ENCODE data around the gene MMP17. TPM values are rescaled to one million over a fixed set of nuclear protein-coding genes. Genes with fewer than 3 reads are reported as not detected.

Gene MMP17
- total RNA-seq, 2 experiments from 2014 or later = 0.17 to 0.27 TPM

DNA sequence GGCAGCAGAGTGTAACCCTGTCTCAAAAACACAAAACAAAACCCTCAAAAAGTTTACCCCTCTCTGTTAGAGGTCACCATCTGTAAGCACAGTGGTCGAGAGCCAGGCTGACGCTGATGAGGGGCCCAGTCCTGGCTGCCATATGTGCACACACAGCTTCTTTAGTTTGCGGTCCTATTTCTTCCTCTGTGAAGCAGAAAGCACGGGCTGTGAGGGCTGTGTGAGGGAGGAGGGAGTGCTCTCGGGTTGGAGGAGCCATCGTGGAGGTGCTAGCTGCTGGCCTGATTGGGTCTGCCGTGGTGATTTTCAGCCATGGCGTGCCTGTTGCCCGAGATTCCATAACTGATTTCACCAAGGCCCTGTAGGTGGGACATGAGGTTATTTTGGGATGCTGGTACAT is 69.7 kb downstream of the MMP17 start:
- Histone ChIP-seq H3K9me3 (ENCODE audit: control insufficient read depth in 1 of 2, insufficient read depth in 1 of 2, low read length in 2 of 2) (no peaks in the 10 kb centered on the region), H3K27me3 (ENCODE audit: control insufficient read depth in 1 of 2, insufficient read depth in 2 of 2, low read length in 2 of 2) (no peaks in the 10 kb centered on the region), H3K4me1 (ENCODE audit: insufficient read depth, low read length) (peaks cover 31% of the 10 kb centered on the region), H3K27ac (ENCODE audit: low read depth in 1 of 2, low read length in 2 of 2) (no peak overlapping the region), H3K36me3 (ENCODE audit: insufficient read depth, low read length) (no peaks in the 10 kb centered on the region), H3K4me3 (ENCODE audit: low read length) (no peak overlapping the region)
- TF ChIP-seq, protein P1, sequence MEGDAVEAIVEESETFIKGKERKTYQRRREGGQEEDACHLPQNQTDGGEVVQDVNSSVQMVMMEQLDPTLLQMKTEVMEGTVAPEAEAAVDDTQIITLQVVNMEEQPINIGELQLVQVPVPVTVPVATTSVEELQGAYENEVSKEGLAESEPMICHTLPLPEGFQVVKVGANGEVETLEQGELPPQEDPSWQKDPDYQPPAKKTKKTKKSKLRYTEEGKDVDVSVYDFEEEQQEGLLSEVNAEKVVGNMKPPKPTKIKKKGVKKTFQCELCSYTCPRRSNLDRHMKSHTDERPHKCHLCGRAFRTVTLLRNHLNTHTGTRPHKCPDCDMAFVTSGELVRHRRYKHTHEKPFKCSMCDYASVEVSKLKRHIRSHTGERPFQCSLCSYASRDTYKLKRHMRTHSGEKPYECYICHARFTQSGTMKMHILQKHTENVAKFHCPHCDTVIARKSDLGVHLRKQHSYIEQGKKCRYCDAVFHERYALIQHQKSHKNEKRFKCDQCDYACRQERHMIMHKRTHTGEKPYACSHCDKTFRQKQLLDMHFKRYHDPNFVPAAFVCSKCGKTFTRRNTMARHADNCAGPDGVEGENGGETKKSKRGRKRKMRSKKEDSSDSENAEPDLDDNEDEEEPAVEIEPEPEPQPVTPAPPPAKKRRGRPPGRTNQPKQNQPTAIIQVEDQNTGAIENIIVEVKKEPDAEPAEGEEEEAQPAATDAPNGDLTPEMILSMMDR (IDR thresholded peaks at IDR 0.05) = no peak
- Mint-ChIP-seq H3K27me3 (no peaks in the 10 kb centered on the region), H3K9me3 (no peaks in the 10 kb centered on the region), H3K36me3 (ENCODE audit: low read depth) (peaks cover 9% of the 10 kb centered on the region), H3K4me1 (ENCODE audit: low read depth) (peaks cover 25% of the 10 kb centered on the region), H3K27ac (no peak overlapping the region), H3K4me3 (peak overlapping the region; percentile 76)
- ChIA-PET CTCF (no interaction called here), POLR2A (no interaction called here)
- intact Hi-C loops (cut with DNase I, micrococcal nuclease) = no loop called here
- DNase-seq = peak in 1 of 14 experiments; percentile 6
- ATAC-seq (ENCODE audit: poor library complexity) = no peak

DNA sequence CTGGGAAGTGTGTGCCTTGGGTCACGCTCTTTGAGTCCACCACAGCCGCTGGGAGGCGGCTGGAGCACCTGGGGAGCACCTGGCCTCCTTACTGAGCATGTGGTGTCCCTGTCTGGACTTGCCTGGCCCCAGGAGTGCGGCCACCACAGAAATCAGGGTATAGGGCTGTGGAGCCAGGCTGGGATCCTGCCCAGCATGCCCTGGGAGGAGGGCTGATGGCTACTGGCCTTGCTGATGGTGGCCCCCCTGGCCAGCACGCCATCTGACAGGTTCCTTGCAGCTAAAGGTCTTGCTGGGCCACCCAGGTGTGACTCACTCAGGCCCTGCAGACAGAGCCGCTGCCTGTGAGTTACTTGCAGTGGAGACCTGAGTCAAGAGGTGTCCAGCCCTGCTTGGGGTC is 72.2 kb downstream of the MMP17 start:
- H3K4me3 Mint-ChIP-seq = no peak overlapping the region
- POLR2A ChIA-PET = no interaction called here
- CTCF ChIA-PET = no interaction called here
- Histone ChIP-seq H3K4me3 (ENCODE audit: low read length) (no peak overlapping the region), H3K9me3 (ENCODE audit: control insufficient read depth in 1 of 2, insufficient read depth in 1 of 2, low read length in 2 of 2) (no peaks in the 10 kb centered on the region), H3K4me1 (ENCODE audit: insufficient read depth, low read length) (peaks cover 50% of the 10 kb centered on the region), H3K36me3 (ENCODE audit: insufficient read depth, low read length) (no peaks in the 10 kb centered on the region), H3K27me3 (ENCODE audit: control insufficient read depth in 1 of 2, insufficient read depth in 2 of 2, low read length in 2 of 2) (no peaks in the 10 kb centered on the region), H3K27ac (ENCODE audit: low read depth in 1 of 2, low read length in 2 of 2) (no peak overlapping the region)
- peaks cover 23% of the 10 kb centered on the region for H3K4me1 Mint-ChIP-seq (ENCODE audit: low read depth)
- no peak for ATAC-seq (ENCODE audit: poor library complexity)
- intact Hi-C loops (cut with DNase I, micrococcal nuclease) = no loop called here
- no peaks in the 10 kb centered on the region for H3K9me3 Mint-ChIP-seq
- TF ChIP-seq, protein P1 (IDR thresholded peaks at IDR 0.05) = no peak
- no peaks in the 10 kb centered on the region for H3K27me3 Mint-ChIP-seq
- no peak overlapping the region for H3K27ac Mint-ChIP-seq
- H3K36me3 Mint-ChIP-seq (ENCODE audit: low read depth) = peaks cover 8% of the 10 kb centered on the region
- no peak for DNase-seq

Other genes starting within 250 kb of the MMP17 start
- gene SFSWAP, start 117.3 kb upstream of the MMP17 start, total RNA-seq = 10 to 100 TPM; 88.7 to 98.4 TPM
- gene ULK1, start 66.2 kb downstream of the MMP17 start, total RNA-seq = 10 to 100 TPM; 85.0 to 91.6 TPM
- gene PUS1, start 100.9 kb downstream of the MMP17 start, total RNA-seq = 10 to 100 TPM; 17.7 to 18.2 TPM
- 10 to 100 TPM; 56.4 to 56.5 TPM for gene EP400, start 121.5 kb downstream of the MMP17 start, total RNA-seq